Effector memory CD4-positive, alpha-beta T cell (primary cell): Measurements from ENCODE around the gene NHP2.
A peak's percentile ranks its signal among the peaks of the same experiment; 100 is the strongest.

Experiments used
- DNase-seq, 3 donors: peaks; one replicate each; pipeline ENCODE4 v3.0.0-alpha.2; 2020
- H3K27ac ChIP-seq: 2 replicates; pipeline ENCODE4 v1.7.0; 2013; ENCODE audit warnings: mild to moderate bottlenecking, low read length, moderate library complexity; ENCODE audit not compliant: insufficient read depth, poor library complexity, severe bottlenecking
- H3K27me3 ChIP-seq: replicated peaks from 2 replicates; pipeline ENCODE4 v1.7.0; 2013; ENCODE audit warnings: mild to moderate bottlenecking, low read length; ENCODE audit not compliant: insufficient read depth, control insufficient read depth, poor library complexity, severe bottlenecking
- H3K36me3 ChIP-seq: 2 replicates; pipeline ENCODE4 v1.7.0; 2013; ENCODE audit warnings: mild to moderate bottlenecking, low read length, moderate library complexity; ENCODE audit not compliant: control insufficient read depth, insufficient read depth
- H3K4me1 ChIP-seq: 2 replicates; pipeline ENCODE4 v1.7.0; 2013; ENCODE audit warnings: low read length, mild to moderate bottlenecking; ENCODE audit not compliant: control insufficient read depth, insufficient read depth, poor library complexity, severe bottlenecking
- H3K4me3 ChIP-seq: 2 replicates; pipeline ENCODE4 v1.7.0; 2013; ENCODE audit warnings: low read length, low read depth, mild to moderate bottlenecking; ENCODE audit not compliant: insufficient read depth, poor library complexity, severe bottlenecking
- H3K9me3 ChIP-seq: 2 replicates; pipeline ENCODE4 v1.7.0; 2013; ENCODE audit warnings: mild to moderate bottlenecking, low read length, moderate library complexity; ENCODE audit not compliant: control insufficient read depth

NHP2 gene

GRCh38 chr5:178123094-178123965 is 30.4 kb downstream of the NHP2 start:
- no peak overlapping the region for H3K27ac ChIP-seq
- no peaks in the 10 kb centered on the region for H3K9me3 ChIP-seq
- H3K4me1 ChIP-seq: peaks cover 12% of the 10 kb centered on the region
- no peak for DNase-seq
- no peaks in the 10 kb centered on the region for H3K36me3 ChIP-seq
- H3K4me3 ChIP-seq: no peak overlapping the region
- H3K27me3 ChIP-seq: no peaks in the 10 kb centered on the region

GRCh38 chr5:178122346-178122745 is 31.3 kb downstream of the NHP2 start:
- Histone ChIP-seq H3K4me1 (peaks cover 13% of the 10 kb centered on the region), H3K36me3 (no peaks in the 10 kb centered on the region), H3K27ac (no peak overlapping the region), H3K27me3 (no peaks in the 10 kb centered on the region), H3K9me3 (no peaks in the 10 kb centered on the region), H3K4me3 (no peak overlapping the region)
- no peak for DNase-seq

GRCh38 chr5:178121391-178122276 is 32.1 kb downstream of the NHP2 start:
- no peaks in the 10 kb centered on the region for H3K27me3 ChIP-seq
- peak overlapping the region; percentile 45 for H3K4me3 ChIP-seq
- no peaks in the 10 kb centered on the region for H3K36me3 ChIP-seq
- peaks cover 21% of the 10 kb centered on the region for H3K4me1 ChIP-seq
- no peaks in the 10 kb centered on the region for H3K9me3 ChIP-seq
- H3K27ac ChIP-seq: peak overlapping the region; percentile 42
- DNase-seq: no peak

GRCh38 chr5:178120607-178121357 is 32.9 kb downstream of the NHP2 start:
- Histone ChIP-seq H3K9me3 (no peaks in the 10 kb centered on the region), H3K27ac (peak overlapping the region; percentile 42), H3K4me1 (peaks cover 29% of the 10 kb centered on the region), H3K4me3 (peak overlapping the region; percentile 45), H3K36me3 (no peaks in the 10 kb centered on the region), H3K27me3 (no peaks in the 10 kb centered on the region)
- peak; percentile 64 to 75 (median 70) for DNase-seq

- Histone ChIP-seq H3K4me1 (peaks cover 36% of the 10 kb centered on the region), H3K4me3 (no peak overlapping the region), H3K27me3 (no peaks in the 10 kb centered on the region), H3K27ac (no peak overlapping the region), H3K36me3 (no peaks in the 10 kb centered on the region), H3K9me3 (no peaks in the 10 kb centered on the region)
- DNase-seq: no peak
Observed at GRCh38 chr5:178119915-178120606, 33.6 kb downstream of the NHP2 start.

GRCh38 chr5:178117923-178118701 is 35.6 kb downstream of the NHP2 start:
- Histone ChIP-seq H3K9me3 (no peaks in the 10 kb centered on the region), H3K4me1 (peaks cover 49% of the 10 kb centered on the region), H3K27me3 (no peaks in the 10 kb centered on the region), H3K36me3 (no peaks in the 10 kb centered on the region), H3K4me3 (no peak overlapping the region), H3K27ac (no peak overlapping the region)
- DNase-seq: no peak

GRCh38 chr5:178116143-178116885 is 37.4 kb downstream of the NHP2 start:
- H3K9me3 ChIP-seq: no peaks in the 10 kb centered on the region
- no peaks in the 10 kb centered on the region for H3K36me3 ChIP-seq
- no peaks in the 10 kb centered on the region for H3K27me3 ChIP-seq
- DNase-seq: peak; percentile 73 to 88 (median 75)
- peaks cover 46% of the 10 kb centered on the region for H3K4me1 ChIP-seq
- no peak overlapping the region for H3K4me3 ChIP-seq
- H3K27ac ChIP-seq: peak overlapping the region; percentile 7

GRCh38 chr5:178115814-178116142 is 37.9 kb downstream of the NHP2 start:
- Histone ChIP-seq H3K36me3 (no peaks in the 10 kb centered on the region), H3K4me3 (no peak overlapping the region), H3K27ac (peak overlapping the region; percentile 7), H3K9me3 (no peaks in the 10 kb centered on the region), H3K4me1 (peaks cover 41% of the 10 kb centered on the region), H3K27me3 (no peaks in the 10 kb centered on the region)
- DNase-seq: no peak
